ENCODE measurements around the gene NFILZ.

Gene NFILZ

DNA sequence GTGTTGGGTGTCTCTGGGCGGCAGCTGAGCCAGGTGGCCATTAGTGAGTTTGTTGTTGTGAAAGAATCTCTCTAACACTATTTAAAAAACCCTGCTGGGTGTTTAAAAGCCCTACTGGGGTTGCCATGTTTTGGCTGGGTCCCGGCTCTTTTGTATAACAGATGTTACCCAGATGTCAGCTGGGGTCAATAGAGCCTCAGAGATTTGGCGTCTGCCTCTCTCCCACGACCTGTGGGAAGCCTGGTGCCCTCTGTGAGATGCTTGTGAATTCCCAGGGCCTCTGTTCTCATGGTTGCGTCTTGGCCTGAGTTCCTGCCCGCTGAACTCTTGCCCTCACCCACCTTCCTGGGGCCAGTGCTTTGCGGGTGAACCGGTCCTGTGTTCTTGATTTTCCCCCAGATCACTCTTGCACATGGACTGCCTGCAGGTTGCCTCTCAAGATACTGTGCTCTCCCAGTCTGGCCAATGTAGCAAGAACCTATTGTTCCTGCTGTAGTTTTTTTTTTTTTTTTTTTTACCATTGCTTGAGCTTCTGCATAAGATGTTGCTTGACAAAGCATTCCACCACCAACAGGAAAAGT lies 9.5 kb downstream of the NFILZ start:
- TF ChIP-seq ZFX (IDR thresholded peaks at IDR 0.05; ENCODE audit: borderline replicate concordance): no peak
- TF ChIP-seq, protein P1, sequence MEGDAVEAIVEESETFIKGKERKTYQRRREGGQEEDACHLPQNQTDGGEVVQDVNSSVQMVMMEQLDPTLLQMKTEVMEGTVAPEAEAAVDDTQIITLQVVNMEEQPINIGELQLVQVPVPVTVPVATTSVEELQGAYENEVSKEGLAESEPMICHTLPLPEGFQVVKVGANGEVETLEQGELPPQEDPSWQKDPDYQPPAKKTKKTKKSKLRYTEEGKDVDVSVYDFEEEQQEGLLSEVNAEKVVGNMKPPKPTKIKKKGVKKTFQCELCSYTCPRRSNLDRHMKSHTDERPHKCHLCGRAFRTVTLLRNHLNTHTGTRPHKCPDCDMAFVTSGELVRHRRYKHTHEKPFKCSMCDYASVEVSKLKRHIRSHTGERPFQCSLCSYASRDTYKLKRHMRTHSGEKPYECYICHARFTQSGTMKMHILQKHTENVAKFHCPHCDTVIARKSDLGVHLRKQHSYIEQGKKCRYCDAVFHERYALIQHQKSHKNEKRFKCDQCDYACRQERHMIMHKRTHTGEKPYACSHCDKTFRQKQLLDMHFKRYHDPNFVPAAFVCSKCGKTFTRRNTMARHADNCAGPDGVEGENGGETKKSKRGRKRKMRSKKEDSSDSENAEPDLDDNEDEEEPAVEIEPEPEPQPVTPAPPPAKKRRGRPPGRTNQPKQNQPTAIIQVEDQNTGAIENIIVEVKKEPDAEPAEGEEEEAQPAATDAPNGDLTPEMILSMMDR (IDR thresholded peaks at IDR 0.05): no peak
- no peak overlapping the region for H3K27ac ChIP-seq

DNA sequence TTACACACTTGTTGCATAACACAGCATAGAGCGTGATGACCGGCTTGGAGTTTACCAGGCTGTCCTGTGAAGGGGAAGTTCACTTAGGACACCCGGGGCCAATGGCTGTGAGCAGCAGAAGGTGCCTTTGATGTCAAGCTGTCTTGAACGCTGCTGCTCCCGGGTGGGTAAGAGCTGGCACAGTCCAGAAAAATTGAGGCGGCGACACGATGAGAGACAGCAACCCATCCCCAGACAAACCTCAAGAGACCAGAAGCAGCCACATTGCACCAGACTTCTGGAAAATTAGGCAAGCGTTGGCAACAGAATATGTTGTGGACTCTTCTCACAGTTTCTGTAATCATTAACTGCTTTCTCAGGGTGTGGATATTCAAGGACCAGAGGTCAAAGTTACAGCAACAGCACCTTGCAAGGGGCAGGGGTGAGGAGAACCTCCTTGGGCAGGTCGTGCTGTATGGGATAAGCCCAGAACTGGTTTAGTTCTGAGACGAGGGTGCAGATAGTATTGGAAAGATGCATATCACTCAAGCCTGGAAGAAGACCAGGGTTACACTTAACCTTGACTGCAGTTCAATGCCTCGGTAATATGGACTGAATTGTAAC lies 10.1 kb downstream of the NFILZ start:
- H3K27ac ChIP-seq: no peak overlapping the region
- TF ChIP-seq, protein P1 (IDR thresholded peaks at IDR 0.05): no peak

DNA sequence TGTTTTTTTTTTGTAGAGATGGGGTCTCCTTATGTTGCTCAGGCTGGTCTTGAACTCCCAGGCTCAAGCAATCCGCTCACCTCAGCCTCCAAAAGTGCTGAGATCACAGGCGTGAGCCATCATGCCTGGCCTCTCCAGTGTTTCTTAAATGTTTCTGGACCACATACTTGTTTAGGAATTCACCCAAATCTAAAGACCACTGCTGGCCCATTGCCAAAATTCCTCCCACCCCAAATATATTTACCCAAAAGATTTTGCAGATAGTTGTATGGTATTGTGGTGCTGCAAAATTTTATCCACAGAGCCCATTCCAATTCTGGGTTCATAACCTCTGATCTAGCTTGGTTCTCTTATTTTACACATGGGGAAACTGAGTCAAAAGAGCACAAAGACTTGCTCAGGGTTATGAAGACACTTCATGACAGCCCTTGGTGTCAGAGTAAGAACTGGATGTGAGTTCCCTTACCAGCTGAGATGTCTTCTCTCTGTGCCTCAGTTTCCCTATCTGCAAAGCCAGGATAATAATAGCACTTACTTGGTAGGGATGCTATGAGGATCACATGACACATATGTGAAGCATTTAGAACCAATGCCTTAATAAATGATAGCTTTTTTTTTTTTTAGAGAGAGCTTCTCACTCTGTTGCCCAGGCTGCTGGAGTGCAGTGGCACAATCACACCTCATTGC lies 10.9 kb downstream of the NFILZ start:
- TF ChIP-seq ZFX (IDR thresholded peaks at IDR 0.05; ENCODE audit: borderline replicate concordance): no peak
- TF ChIP-seq, protein P1 (IDR thresholded peaks at IDR 0.05): no peak
- no peak overlapping the region for H3K27ac ChIP-seq

DNA sequence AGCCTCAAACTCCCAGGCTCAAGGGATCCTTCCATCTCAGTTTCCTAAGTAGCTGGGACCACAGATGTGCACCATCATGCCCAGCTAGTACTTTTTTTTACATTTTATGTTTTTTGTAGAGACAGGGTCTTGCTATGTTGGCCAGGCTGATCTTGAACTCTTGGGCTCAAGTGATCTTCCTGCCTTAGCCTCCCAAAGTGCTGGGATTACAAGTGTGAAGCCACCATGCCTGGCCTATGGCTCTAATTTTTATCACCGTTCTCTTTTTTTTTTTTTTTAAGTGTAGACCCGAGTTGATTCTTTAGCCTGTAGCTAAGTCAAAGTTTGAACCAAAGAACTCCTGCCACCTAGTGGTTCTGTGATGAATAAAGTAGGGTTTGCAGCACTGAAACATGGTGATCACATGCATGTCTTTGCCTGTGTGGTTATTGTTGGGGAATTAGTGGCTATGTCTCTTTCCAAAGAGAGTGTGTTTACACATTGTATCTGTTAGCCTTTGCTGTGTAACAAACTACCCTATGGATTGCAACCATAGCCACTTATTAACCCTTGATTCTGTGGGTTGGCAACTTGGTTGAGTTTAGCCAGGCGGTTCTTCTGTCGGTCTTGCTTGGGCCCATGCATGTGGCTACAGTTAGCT lies 11.6 kb downstream of the NFILZ start:
- TF ChIP-seq ZFX (IDR thresholded peaks at IDR 0.05; ENCODE audit: borderline replicate concordance): no peak
- TF ChIP-seq, protein P1 (IDR thresholded peaks at IDR 0.05): peak; percentile 51
- no peak overlapping the region for H3K27ac ChIP-seq

DNA sequence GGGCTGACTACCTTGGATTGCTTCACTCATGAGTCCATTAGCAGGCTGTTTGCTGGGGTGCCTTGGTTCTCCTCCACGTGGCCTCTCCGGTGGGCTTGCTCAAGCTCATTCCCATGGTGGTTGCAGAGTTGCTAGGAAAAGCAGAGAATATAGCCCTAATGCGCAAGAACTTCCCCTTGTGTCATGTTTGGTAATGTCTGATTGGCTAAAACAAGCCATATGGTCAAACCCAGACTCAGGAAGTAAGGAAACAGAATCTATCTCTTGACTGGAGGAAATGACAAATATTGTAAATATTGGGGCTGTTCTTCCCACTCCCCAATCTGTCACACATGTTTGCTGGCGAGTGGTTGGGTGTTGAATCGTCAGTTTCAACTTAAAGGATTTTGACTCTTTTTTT lies 12.1 kb downstream of the NFILZ start:
- H3K27ac ChIP-seq: no peak overlapping the region
- TF ChIP-seq, protein P1 (IDR thresholded peaks at IDR 0.05): no peak

DNA sequence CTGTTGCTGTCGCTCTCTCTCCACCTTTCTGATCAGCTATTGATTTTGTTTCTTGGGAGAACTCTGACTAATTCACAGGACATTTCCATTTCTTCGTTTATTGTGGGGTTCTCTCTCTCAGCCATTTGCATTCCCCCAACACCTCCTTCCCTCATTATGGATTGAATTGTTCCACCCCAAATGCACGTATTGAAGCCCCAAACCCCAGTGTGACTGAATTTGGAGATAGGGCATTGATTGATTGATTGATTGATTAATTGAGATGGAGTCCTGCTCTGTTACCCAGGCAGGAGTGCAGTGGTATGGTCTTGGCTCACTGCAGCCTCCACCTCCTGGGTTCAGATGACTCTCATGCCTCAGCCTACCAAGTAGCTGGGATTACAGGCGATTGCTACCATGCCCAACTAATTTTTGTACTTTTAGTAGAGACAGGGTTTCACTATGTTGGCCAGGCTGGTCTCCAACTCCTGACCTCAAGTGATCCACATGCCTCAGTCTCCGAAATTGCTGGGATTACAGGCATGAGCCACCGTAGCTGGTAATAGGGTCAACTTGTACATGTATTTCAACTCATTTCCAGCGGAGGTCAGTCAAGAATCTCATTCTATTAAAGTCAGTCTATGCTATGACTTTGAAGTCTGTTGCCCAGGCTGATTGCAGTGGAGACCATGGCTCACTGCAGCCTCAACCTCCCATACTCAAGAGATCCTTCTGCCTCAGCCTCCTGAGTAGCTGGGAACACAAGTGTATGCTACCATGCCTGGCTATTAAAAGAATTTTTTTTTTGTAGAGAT lies 13.6 kb downstream of the NFILZ start:
- no peak overlapping the region for H3K27ac ChIP-seq
- no peak for TF ChIP-seq ZFX (IDR thresholded peaks at IDR 0.05; ENCODE audit: borderline replicate concordance)
- TF ChIP-seq, protein P1 (IDR thresholded peaks at IDR 0.05): no peak

Data from 22Rv1 (cell line).